ENCODE measurements around the gene ABR.

DNA sequence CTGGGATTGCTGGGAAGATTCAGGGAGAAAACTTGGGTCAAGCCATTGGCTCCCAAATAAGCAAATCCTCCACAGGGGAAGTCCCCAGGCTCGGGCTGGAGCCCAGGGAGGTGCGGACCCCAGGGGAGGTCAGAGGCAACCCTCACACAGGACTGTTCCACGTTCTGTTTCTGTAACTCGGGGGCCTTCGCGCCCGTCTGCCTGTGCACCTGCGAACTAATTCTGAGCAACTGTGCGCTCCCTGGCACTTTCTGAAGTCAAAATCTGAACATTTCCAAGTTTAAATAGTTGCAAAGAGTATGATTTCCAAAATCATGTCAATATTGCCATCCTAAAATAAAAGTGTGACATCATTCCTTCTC is 166.1 kb downstream of the ABR start:
- TF ChIP-seq, protein P1, sequence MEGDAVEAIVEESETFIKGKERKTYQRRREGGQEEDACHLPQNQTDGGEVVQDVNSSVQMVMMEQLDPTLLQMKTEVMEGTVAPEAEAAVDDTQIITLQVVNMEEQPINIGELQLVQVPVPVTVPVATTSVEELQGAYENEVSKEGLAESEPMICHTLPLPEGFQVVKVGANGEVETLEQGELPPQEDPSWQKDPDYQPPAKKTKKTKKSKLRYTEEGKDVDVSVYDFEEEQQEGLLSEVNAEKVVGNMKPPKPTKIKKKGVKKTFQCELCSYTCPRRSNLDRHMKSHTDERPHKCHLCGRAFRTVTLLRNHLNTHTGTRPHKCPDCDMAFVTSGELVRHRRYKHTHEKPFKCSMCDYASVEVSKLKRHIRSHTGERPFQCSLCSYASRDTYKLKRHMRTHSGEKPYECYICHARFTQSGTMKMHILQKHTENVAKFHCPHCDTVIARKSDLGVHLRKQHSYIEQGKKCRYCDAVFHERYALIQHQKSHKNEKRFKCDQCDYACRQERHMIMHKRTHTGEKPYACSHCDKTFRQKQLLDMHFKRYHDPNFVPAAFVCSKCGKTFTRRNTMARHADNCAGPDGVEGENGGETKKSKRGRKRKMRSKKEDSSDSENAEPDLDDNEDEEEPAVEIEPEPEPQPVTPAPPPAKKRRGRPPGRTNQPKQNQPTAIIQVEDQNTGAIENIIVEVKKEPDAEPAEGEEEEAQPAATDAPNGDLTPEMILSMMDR (IDR thresholded peaks at IDR 0.05; ENCODE audit: insufficient read depth, low read depth, low read length), result no peak
- no peak for TF ChIP-seq EZH2 (IDR thresholded peaks at IDR 0.05; ENCODE audit: insufficient read depth, low read length)

All from astrocyte (in vitro differentiated cells and primary cell).